Esophagus squamous epithelium (tissue), 5 donors: Measurements from ENCODE around the gene CHCHD10. TPM values are rescaled to one million over a fixed set of nuclear protein-coding genes. Genes with fewer than 3 reads are reported as not detected.

Experiments
- DNase-seq: peaks from one replicate; lab custom pipeline; 2025; lab: John Stamatoyannopoulos, UW
- H3K27ac ChIP-seq, 4 donors: fragments of 200-600 bp; sonication (generic); one replicate each; pipeline ENCODE4 v1.5.1; 2016 to 2019; ENCODE audit warnings: mild to moderate bottlenecking in 1 of 4
- H3K27me3 ChIP-seq, 4 donors: fragments of 200-600 bp; sonication (generic); 1 replicate in 3 of 4; 2 replicates in 1 of 4; pipeline versions ENCODE4 v1.5.1 to v1.6.0; 2017 to 2021; ENCODE audit warnings: antibody characterized with exemption in 1 of 4
- H3K36me3 ChIP-seq, 3 donors: fragments of 200-600 bp; sonication (generic); one replicate each; pipeline ENCODE4 v1.5.1; 2016 to 2019
- H3K4me1 ChIP-seq, 3 donors: fragments of 200-600 bp; sonication (generic); one replicate each; pipeline ENCODE4 v1.5.1; 2017 to 2019
- H3K4me3 ChIP-seq, 4 donors: fragments of 200-600 bp; sonication (generic); 1 replicate in 3 of 4; 2 replicates in 1 of 4; pipeline ENCODE4 v1.5.1; 2016 to 2019; ENCODE audit warnings: mild to moderate bottlenecking in 2 of 4, moderate library complexity in 1 of 4
- H3K9me3 ChIP-seq, 3 donors: fragments of 200-600 bp; sonication (generic); one replicate each; pipeline ENCODE4 v1.5.1; 2016 to 2019
- POLR2A ChIP-seq, 4 donors: fragments of 450-650 bp; IDR thresholded peaks; one replicate each; pipeline ENCODE4 v1.6.1; 2017; ENCODE audit warnings: antibody characterized with exemption in 4 of 4, mild to moderate bottlenecking in 4 of 4, moderate library complexity in 3 of 4
- WGBS, 2 donors: methylation state at CpG; one replicate each; pipeline ENCODE4 v1.1.5; 2018; 5-methylcytosine and 5-hydroxymethylcytosine counted together
- intact Hi-C: fragments of 100-400 bp; cut with DNase I; formaldehyde crosslinking; loops from one replicate; pipeline ENCODE4 v1.15.0; 2022
- total RNA-seq, 4 donors: library from RNA; depleted of rRNA; stranded (reverse); fragments of >200 nt; gene quantifications; one replicate each; pipeline ENCODE4 v1.1.0, GENCODE V29; 2016
- TF ChIP-seq, protein P1 (sequence below), 6 experiments: fragments of 450-650 bp in 4 of 6; fragments of 200-600 bp in 2 of 6; sonication (generic) in 2 of 6; IDR thresholded peaks; one replicate each; pipeline ENCODE4 v1.5.1; 2016 to 2019; ENCODE audit warnings: antibody characterized with exemption in 6 of 6, mild to moderate bottlenecking in 4 of 6, moderate library complexity in 4 of 6
- donor health status: DM: yes; HTN: yes; CAD: no.

CHCHD10 gene
- total RNA-seq, 4 donors from 2014 or later, result 7.7 to 13.9 (median 10.4) TPM

- Histone ChIP-seq H3K27me3 (no peaks in the 10 kb centered on the region), H3K4me3 (no peak overlapping the region), H3K27ac (no peak overlapping the region), H3K36me3 (no peaks in the 10 kb centered on the region), H3K9me3 (no peaks in the 10 kb centered on the region), H3K4me1 (peaks cover 0 to 13% (median 0%) of the 10 kb centered on the region in 3 donors)
- no peak for DNase-seq
- TF ChIP-seq POLR2A (IDR thresholded peaks at IDR 0.05), result no peak
- TF ChIP-seq, protein P1, sequence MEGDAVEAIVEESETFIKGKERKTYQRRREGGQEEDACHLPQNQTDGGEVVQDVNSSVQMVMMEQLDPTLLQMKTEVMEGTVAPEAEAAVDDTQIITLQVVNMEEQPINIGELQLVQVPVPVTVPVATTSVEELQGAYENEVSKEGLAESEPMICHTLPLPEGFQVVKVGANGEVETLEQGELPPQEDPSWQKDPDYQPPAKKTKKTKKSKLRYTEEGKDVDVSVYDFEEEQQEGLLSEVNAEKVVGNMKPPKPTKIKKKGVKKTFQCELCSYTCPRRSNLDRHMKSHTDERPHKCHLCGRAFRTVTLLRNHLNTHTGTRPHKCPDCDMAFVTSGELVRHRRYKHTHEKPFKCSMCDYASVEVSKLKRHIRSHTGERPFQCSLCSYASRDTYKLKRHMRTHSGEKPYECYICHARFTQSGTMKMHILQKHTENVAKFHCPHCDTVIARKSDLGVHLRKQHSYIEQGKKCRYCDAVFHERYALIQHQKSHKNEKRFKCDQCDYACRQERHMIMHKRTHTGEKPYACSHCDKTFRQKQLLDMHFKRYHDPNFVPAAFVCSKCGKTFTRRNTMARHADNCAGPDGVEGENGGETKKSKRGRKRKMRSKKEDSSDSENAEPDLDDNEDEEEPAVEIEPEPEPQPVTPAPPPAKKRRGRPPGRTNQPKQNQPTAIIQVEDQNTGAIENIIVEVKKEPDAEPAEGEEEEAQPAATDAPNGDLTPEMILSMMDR (IDR thresholded peaks at IDR 0.05), result no peak
- WGBS, 2 donors, result 56 to 65% methylated on average over 4 of the region's 4 CpGs
- intact Hi-C loops, result no loop called here
Observed at GRCh38 chr22:23756891-23757290, 10.9 kb downstream of the CHCHD10 start.

DNA sequence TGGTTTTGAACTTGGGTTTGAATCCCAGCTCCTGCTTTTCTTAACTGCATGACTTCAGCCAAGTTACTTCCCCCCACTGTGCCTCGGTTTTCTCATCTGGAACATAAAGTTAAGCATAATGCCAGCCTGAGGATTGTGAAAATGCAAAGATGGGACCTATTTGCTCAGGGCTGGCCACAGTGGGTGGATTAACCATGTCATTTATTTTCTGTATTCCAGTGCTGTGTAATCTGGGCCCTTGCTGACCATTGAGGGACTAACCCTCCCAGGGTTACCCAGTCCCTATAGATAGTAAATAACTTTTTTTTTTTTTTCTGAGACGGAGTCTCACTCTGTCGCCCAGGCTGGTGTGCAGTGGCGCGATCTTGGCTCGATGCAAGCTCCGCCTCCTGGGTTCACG lies 12.1 kb downstream of the CHCHD10 start:
- Histone ChIP-seq H3K27me3 (no peaks in the 10 kb centered on the region), H3K4me3 (no peak overlapping the region), H3K27ac (no peak overlapping the region), H3K4me1 (peaks cover 0 to 20% (median 0%) of the 10 kb centered on the region in 3 donors), H3K9me3 (no peaks in the 10 kb centered on the region), H3K36me3 (no peaks in the 10 kb centered on the region)
- DNase-seq, result no peak
- TF ChIP-seq, protein P1 (IDR thresholded peaks at IDR 0.05), result no peak
- no peak for TF ChIP-seq POLR2A (IDR thresholded peaks at IDR 0.05)
- intact Hi-C loops, result no loop called here
- WGBS, 2 donors, result 77 to 83% methylated on average over 7 to 8 of the region's 8 CpGs

DNA sequence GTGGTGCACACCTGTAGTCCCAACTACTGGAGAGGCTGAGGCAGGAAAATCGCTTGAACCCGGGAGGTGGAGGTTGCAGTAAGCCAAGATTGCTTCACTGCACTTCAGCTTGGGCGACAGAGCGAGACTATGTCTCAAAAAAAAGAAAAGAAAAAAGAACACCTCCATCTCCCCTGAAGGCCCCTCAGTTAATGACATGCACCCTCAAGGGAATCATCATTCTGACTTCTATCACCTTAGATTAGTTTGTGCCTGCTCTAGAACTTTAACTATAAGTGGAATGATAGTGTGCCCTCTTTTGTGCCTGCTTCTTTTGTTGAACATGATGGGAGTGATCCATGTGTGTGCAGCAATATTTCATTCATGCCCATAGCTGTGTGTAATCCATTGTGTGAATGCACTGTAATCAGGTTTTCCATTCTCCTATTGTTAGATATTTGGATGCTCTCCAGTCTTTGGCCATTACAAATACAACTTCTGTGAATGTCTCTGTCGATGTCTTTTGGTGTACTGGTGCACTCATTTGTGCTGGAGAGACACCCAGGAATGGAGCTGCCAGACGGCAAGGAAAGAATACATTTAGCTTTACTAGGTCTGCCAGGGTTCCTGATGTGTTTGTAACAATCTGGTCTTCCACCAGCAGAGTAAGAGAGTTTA lies 12.7 kb downstream of the CHCHD10 start:
- Histone ChIP-seq H3K9me3 (no peaks in the 10 kb centered on the region), H3K4me1 (peaks cover 0 to 26% (median 3%) of the 10 kb centered on the region in 3 donors), H3K27ac (no peak overlapping the region), H3K4me3 (no peak overlapping the region), H3K27me3 (no peaks in the 10 kb centered on the region), H3K36me3 (no peaks in the 10 kb centered on the region)
- DNase-seq, result no peak
- TF ChIP-seq, protein P1 (IDR thresholded peaks at IDR 0.05), result no peak
- TF ChIP-seq POLR2A (IDR thresholded peaks at IDR 0.05), result no peak
- 49 to 69% methylated on average over 6 of the region's 6 CpGs for WGBS, 2 donors
- intact Hi-C loops, result no loop called here

DNA sequence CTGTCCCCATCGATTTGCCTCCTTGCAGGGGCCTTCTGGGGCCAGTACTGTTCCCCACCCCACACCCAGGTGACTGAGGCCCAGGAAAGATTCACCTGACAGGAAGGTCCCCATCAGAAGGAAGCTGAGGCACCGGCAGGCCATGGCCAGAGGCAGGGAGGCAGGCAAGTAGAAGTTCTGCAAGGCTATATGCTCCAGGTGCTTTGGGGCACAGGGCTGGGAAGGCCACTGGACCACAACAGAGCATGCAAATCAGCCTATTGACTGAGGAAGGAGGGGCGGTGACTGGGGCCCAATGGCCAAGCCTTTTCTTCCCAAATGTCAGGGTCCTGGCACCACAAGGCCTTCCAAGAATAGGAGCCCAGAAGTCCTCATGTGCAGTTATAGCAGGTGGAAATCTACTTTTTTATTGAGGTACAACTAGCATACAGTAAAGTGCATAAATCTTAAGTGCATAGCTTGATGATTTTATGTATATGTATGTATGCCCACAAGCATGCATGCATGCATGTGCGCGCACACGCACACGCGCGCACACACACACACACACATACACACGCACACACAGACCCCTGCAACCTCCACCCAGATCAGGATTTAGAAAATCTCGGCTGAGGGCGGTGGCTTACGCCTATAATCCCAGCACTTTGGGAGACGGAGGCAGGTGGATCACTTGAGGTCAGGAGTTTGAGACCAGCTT lies 13.4 kb downstream of the CHCHD10 start, which contains the start of gene VPREB3:
Gene VPREB3 (minus strand): TSS at position 206 of the 700 bp plus-strand sequence. CDS start 62 bp downstream, at position 144.
- WGBS, 2 donors, result 88 to 89% methylated on average over 10 to 11 of the region's 14 CpGs
- no peak for TF ChIP-seq POLR2A (IDR thresholded peaks at IDR 0.05)
- TF ChIP-seq, protein P1 (IDR thresholded peaks at IDR 0.05), result no peak
- H3K27ac ChIP-seq, result no peak within 1 kb of the TSS
- H3K36me3 ChIP-seq, result no peaks in the 10 kb centered on the region
- no peak within 1 kb of the TSS for H3K4me3 ChIP-seq
- no peak for DNase-seq
- no peaks in the 10 kb centered on the region for H3K9me3 ChIP-seq
- intact Hi-C loops, result no loop called here
- H3K27me3 ChIP-seq, result no peaks in the 10 kb centered on the region
- H3K4me1 ChIP-seq, result peaks cover 0 to 33% (median 7%) of the 10 kb centered on the region in 3 donors

- no peak overlapping the region for H3K27ac ChIP-seq
- H3K9me3 ChIP-seq, result no peaks in the 10 kb centered on the region
- peaks cover 0 to 33% (median 7%) of the 10 kb centered on the region in 3 donors for H3K4me1 ChIP-seq
- no peaks in the 10 kb centered on the region for H3K27me3 ChIP-seq
- intact Hi-C loops, result no loop called here
- TF ChIP-seq POLR2A (IDR thresholded peaks at IDR 0.05), result no peak
- TF ChIP-seq, protein P1 (IDR thresholded peaks at IDR 0.05), result no peak
- no peak for DNase-seq
- H3K4me3 ChIP-seq, result no peak overlapping the region
- 80 to 82% methylated on average over 2 of the region's 2 CpGs for WGBS, 2 donors
- no peaks in the 10 kb centered on the region for H3K36me3 ChIP-seq
Observed at GRCh38 chr22:23753385-23753784, 14.4 kb downstream of the CHCHD10 start.
